ENCODE results near the gene MRPL33. TPM values are rescaled to one million over a fixed set of nuclear protein-coding genes. Genes with fewer than 3 reads are reported as not detected.
A peak's percentile ranks its signal among the peaks of the same experiment; 100 is the strongest.
"Not testable (repeated sequence)": the region's sequence is repeated elsewhere in the genome, so short reads cannot be mapped to it uniquely, and the experiment has no call there.

MRPL33 gene
- total RNA-seq, 1 experiment from 2014 or later, result 192 TPM

DNA sequence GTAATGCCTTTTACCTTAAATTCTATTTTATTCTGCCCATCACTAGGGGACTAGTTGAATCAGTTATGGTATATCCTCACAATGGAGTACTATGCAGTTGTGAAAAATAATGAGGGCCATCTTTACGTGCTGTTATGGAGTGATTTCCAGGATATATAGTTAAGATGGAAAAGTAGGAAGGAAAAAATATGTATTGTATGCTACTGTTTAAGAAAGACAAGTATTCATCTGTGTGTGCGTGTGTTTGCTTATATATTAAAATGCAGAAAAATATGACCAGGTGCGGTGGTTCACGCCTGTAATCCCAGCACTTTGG lies 32.5 kb upstream of the MRPL33 start:
- DNase-seq (ENCODE audit: low read depth), result no peak

- DNase-seq (ENCODE audit: low read depth), result no peak
Observed at GRCh38 chr2:27741673-27742072, 29.8 kb upstream of the MRPL33 start.

GRCh38 chr2:27742571-27742970 lies 28.9 kb upstream of the MRPL33 start:
- DNase-seq (ENCODE audit: low read depth), result no peak

GRCh38 chr2:27745494-27745893 lies 26.0 kb upstream of the MRPL33 start:
- not testable (repeated sequence) for DNase-seq (ENCODE audit: low read depth)

GRCh38 chr2:27746325-27746724 lies 25.2 kb upstream of the MRPL33 start:
- DNase-seq (ENCODE audit: low read depth), result no peak

- DNase-seq (ENCODE audit: low read depth), result no peak
Observed at GRCh38 chr2:27747827-27748352, 23.6 kb upstream of the MRPL33 start.

GRCh38 chr2:27748803-27749554 lies 22.5 kb upstream of the MRPL33 start:
- DNase-seq (ENCODE audit: low read depth), result not testable (repeated sequence)

DNA sequence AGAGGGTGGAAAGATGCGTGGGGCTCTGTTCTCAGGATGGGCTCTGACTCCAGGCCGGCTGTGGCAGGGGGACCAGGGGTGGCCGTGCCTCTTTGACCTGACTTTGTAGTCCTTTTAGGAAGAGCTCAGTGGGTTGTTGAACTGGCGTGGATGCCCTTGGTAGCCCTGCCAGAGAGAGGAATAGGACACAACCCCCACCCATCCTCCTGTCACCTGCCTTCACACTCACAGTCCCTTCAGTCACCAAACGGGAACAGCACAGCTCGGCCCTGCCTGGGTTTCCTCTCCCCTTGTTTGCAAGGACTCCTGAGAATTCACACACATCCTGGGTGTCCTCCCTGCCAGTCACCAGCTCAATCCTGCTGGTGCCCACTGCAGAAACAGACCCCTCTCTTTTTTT lies 20.1 kb upstream of the MRPL33 start:
- DNase-seq (ENCODE audit: low read depth), result no peak

GRCh38 chr2:27752551-27753237 lies 18.8 kb upstream of the MRPL33 start:
- no peak for DNase-seq (ENCODE audit: low read depth)

DNA sequence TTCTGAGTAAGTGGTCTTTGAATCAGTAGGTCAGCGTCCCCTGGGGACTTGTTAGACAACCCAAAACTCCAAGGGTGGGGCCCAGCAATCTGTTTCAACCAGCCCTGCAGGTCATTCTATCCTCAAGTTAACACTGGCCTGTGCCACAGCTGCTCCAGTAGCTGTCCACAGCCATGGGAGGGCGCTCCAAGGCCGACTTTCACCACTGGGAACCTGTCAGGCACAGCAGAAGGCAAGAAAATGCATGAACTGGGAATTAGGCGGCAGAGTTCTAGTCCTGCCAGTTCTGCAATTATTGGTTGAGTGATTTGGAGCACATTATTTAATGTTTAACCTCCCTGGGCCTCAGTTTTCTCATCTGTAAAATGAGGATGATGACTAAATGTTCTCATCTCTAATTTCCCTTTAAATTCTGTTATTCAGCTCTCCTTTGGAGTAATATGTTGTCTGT lies 17.4 kb upstream of the MRPL33 start:
- DNase-seq (ENCODE audit: low read depth), result peak; percentile 64

DNA sequence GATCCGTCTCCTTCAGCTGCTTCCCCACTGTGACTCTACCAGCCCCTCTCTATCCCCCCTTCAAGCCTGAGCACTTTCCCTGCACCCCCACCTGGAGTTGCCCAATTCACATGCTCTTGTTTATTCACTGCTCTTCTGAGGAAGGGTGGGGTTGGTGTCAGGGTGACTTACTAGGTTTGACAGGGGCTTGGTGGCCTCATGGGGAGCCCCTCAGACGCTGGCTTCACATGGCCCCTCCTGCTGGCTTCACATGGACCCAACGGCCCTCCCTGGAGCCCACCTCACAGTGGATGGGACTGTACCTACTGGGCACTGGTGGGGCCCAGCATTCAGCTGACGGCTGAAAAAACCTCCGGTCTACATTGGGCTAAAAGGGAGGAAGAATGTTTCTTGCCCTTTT lies 16.7 kb upstream of the MRPL33 start:
- DNase-seq (ENCODE audit: low read depth), result no peak

DNA sequence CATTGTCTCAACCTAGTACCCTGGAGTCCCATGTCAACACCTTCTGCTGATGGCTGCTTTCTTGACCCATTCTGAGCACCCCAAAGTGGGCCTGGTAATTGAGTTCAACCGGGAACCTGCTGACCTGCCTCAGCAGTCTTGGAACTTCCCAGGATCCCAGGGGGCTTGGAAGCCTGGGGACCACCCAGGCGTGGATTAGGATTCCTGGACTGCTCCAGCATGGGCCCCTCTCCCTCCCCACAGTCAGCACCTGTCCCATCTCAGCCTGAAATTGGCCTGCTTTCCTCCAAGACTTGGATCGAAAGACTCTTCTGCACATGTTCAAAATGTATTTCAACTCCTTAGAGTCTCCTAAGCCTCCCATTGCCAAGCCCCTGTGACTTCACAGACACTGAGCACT lies 15.4 kb upstream of the MRPL33 start:
- DNase-seq (ENCODE audit: low read depth), result no peak

- DNase-seq (ENCODE audit: low read depth), result no peak
Observed at GRCh38 chr2:27756544-27757498, 14.7 kb upstream of the MRPL33 start.

DNA sequence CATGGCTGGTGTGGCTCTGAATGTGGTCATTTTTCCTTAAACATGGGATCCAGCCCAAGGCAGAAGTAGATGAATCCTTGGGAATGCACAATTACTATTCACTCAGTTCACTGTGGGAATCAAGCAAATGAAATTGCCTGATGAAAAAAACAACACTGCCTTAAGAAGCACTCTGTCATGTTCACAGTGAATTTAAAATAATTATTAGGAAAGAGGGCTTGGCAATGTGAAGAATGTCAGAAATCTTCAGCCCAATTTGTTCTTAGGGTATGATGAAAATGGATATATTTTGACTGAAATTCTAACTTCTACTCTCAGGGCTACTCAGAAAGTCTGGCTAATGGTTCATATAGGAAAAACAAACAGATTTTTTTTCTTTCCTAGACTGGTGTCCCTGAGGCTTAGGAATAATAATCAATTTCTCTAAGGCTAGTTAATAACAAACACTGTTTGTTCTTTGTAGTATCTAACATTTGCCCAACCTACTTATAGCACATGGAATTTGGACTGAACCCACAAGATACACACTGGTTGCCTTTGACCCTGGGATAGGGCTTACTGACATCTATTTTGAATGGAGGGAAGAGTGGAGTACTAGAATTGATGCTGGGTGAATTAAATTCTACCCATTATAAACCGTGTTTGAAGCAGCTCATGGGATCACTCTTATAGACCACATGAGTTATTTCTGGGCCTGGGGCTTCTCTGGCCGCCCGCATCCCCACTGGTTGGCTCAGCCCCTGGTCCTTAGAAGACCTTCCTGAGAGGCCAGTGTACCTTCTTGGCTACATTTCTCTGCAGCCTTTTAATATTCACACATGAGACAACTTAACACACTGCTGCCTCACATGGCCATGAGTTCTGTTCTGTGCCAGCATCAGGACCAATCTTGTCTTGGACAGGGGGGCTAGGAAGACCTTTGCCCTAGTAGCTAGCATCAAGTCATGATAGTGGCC lies 8.3 kb upstream of the MRPL33 start:
- no peak for DNase-seq (ENCODE audit: low read depth)

DNA sequence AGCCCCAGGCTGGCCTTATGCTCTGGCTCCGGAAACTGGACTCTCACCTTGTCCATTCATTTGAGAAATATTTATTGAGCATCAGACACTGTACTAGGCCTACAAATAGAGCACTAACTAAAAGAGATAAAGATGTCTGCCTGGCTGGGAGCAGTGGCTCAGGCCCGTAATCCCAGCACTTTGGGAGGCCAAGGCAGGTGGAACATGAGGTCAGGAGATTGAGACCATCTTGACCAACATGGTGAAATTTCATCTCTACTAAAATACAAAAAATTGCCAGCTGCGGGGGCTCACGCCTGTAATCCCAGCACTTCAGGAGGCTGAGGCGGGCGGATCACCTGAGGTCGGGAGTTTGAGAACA lies 7.6 kb upstream of the MRPL33 start:
- no peak for DNase-seq (ENCODE audit: low read depth)

GRCh38 chr2:27764526-27764925 lies 7.0 kb upstream of the MRPL33 start:
- DNase-seq (ENCODE audit: low read depth), result not testable (repeated sequence)

DNA sequence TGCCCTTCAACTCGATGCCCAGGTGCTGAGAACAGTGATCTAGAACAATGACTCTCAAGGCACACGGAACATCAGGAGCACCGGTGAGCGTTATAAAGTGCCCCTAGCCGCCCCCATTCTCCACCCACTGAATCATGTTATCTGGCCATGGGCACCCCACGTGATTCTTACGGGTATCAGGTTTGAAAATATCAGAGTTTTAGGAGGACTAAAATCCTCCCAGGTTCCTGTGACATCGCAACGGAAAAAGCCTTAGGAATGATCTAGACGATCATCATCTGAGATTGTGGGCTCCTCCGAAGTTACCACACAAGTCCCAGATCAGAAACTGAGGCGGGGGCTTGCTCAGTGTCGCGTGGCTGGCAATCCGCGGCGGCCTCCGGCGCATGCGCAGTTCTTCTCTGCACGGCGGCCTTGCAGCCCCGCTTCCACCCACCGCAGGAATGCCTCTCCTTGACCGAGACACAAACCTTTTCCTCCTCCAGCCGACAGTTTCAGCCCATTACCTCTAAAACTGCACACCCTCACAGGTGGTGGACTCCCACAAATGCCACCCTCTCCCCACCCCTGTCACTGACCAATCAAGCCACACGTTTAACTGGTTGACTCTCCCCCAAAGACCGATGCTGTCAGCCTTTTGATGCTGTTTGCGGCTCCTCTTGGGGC lies 5.8 kb upstream of the MRPL33 start:
- DNase-seq (ENCODE audit: low read depth), result no peak

DNA sequence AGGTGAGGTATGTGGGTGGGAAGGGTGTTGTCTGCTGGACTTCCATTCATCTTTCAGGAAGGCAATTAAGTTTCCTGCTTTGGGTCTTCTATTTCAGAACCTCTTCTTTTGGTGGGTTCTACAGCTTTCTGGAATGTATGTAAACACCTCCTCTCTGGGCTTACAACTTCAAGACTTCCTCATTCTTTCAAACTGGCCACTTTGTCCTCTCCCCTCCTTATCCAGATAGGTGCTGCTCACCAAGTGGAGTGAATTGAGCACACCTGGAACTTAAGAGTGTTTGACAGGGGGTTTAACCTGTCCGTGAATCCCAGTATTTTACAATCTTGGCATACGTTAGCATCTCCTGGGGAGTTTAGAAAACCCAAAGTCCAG lies 5.2 kb upstream of the MRPL33 start:
- DNase-seq (ENCODE audit: low read depth), result no peak

- DNase-seq (ENCODE audit: low read depth), result no peak
Observed at GRCh38 chr2:27771202-27771547, 344 bp upstream of the MRPL33 start.

DNA sequence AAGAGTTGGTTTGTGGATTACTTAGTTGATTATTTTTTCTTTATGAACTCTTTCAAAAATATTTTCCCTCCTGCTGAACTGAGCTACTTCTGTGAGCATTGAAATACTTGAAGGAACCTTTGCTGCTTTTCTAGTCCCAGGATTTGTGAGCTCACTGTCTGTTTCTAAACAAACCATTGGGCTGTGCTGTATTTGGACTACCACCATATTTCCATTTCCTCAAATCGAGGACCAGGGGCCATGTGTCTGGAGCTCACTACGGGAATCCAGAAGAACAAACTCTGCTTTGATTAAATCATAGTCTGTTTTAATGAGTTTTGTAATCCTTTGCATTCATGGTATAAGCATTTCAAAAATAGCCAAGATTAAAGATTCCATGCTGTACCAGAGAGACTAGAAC lies 1.3 kb downstream of the MRPL33 start:
- no peak for DNase-seq (ENCODE audit: low read depth)
